LoVo (cell line): ENCODE results near the gene SWAP70.

Source experiments
- DNase-seq: peaks from one replicate; pipeline ENCODE4 v3.0.0-alpha.2; 2016; ENCODE audit warnings: low spot score

SWAP70 gene

DNA sequence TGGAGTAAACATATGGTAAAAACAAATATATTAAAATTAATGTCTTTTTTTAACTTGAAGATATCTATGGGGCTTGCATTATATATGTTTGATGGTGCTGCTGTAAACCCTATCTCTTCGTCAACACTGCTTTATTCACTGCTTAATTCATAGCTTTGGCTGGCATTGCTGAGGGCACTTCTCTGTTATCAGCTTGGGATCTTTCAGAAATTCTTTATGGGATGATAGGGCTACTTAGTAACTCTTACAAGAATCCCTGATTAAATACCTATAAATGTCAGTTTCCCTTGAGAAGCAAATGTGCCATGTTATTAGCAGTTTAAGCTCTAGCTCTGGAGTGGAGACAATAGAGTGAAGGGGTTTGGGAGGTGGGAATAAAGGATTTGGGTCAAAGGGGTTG, 112.3 kb downstream of the SWAP70 start:
- DNase-seq = no peak

DNA sequence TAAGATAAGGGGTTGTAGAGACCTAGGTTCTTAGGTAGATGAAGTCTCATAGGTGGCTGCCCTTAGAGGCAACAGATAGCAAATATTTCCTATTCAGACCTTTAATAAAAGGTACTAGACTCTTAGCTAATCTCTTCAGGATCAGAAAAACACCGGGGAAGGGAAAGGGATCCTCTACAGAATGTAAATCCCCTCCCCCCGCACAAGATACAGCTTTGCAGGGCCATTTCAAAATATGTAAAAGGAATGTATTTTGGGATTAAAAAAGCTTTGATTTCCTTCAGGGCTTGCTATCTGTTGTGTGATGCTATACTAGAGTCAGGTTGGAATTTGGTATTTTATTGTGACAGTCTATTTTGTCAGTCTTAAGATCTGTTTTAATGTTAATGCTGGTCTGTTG, 113.2 kb downstream of the SWAP70 start:
- no peak for DNase-seq

DNA sequence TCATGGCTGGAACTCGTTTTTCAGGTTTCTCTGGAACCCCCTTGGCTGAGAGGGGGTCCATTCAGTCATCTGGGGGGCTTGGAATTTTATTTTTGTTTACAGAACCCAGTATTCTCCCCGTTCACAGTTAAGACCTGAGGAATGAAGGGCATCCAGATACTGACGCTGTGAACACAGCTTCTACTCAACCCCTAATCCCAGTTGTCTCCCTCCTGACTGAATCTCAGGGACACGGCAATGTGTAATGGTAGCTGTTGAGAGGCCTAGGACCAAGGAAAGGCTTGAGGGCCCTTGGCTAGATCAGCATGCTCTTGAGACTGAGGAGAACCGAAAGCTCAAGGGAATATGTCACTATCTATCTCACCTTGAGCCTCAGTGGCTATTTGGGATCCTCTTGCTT, 113.6 kb downstream of the SWAP70 start:
- DNase-seq = no peak

DNA sequence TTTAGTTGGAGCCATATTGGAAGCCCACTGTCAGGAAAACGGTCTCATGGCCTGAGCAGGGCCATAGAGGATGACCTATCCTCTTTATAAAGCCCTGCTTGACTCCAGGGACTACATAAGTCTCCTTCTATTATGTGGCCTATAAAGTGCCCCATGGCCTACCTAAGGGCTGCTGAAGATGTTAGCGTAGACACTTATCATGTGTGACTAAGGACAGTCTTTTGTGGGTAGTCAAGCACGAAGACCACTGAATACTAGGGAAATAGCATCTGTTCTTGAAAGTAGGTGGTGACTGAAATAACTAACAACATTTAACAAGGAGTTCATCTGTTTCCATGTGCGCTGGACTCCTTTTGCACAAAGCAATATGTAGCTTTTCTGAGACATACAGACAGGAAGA, 117.1 kb downstream of the SWAP70 start:
- DNase-seq = no peak

DNA sequence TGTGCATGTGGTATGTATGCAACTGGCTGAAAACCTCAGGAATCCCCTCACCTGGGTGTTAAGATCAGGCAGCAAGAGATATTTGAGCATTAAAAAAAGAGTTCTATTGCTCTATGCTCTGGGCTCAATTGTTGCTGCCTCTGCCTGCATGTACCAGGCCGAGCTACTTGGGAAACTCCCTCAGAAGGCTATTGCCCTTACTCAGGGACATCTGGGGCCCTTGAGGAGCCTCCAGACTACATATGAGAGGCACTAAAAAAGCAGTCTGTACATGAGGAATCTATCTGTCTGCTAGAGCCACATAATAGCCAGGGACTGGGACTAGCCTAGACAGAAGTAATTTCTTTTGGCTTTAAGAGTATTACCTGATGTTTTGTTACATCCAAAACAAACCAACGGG, 120.1 kb downstream of the SWAP70 start:
- DNase-seq = no peak

DNA sequence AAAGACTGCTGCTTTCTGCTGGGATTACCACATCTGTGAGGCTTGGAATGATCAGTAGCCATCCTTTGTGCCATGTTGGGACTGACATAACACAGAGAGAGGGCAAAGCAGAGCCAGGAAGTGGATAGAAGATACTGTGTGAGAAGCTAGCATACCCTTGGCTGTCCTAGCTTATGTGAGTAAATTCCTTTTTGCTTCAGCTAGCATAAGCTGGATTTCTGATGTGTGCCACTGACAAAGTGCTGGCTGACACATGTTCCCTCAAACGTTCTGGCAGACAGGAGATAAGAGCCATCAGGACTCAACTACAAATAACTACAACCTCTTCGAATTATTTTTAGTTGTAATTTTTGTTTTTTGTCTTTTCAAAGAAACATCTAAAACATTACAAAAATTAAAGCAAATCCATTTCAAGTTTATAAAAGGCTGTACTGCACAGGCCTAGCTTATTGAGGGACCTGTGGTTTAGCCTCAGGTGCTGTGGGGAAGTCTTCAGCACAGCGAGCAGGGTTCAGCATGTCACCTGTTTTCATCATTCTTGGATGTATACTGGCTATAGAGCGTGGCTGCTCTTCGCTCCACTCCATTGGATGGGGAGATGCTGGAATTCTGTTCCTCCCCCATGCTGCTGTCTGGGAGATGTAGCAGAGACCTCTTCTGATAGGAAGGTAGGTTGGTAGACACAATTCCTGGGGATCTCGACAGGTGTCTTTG, 120.9 kb downstream of the SWAP70 start:
- DNase-seq = no peak

DNA sequence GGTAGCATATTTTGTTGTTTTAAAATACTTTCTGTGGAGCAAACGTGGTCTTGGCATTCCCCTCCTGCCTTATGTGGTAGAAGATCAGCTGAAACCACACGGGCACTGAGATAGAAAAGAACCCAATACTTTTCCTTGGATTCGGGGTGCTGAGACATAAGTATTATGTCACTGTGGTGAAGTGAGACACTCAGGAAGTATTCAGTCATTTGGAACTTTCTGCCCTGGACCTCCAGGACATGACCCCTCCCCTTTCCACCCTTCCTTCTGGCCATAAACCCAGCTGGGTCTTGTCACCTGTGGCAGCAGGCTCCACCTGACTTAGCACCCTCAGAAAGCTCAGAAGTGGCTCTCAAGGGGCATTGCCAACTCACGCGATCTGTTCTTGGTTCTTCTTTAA, 123.4 kb downstream of the SWAP70 start:
- DNase-seq = peak; percentile 4

DNA sequence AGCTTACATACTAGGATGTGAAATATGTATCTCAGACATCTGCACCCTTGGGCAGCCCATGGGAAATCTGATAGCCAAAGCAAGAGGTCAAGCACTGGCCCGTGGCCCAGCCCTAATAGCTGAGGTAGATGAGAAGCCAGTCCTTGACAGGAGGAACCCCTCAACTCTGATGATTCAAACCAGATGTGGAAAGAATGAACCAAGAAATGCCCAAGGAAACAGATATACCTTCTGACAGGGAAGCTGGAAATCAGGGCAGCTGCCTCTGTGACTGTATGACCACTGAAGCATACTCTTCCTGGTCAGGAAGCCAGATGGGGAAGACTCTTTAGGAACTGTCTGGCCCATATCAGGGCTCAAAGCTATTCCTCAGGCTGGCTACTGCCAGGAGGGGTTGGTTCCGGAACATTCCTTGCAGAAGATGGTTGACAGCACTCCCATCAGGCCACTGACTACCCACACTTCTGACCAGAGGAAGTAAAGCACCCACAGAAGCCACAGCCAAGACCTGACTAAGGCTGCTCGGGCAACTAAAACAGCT, 124.2 kb downstream of the SWAP70 start:
- no peak for DNase-seq

DNA sequence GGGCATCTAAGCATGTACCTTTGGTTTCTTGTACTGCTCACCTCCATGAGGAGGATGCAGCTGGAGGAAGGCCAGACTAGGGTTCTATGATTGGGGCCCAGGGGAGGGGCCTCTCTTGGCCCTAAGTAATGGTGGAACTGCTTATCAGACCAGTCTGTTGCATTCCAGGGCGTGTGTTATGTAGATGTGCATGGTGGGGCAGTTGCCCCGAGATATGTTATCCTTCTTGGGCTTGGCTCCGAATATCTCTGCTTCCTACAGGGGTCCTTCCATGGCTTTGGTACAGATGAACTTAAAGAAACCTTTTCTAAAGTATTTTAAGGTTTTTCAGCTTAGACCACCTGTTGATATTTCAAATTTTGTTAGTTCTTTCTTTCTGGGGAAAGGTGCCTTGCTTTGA, 126.0 kb downstream of the SWAP70 start:
- DNase-seq = no peak

DNA sequence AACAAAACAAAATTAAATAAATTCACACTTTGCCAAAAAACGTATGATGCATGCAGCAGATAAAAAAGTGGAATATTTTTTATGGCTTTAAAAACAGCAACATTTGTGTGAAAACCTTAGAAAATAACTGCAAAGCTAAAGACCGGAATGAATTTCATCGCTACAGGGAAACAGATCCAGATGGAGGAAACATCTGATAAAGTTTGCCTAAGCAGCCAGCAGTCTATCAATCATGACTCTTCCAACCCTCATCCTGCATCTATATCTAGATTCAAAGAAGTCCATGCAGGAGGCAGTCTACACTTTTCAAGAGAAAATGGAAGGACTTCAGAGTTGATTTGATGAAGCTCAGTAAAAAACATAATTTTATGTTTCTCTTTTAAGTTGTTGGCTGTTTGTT, 126.8 kb downstream of the SWAP70 start:
- DNase-seq = no peak

DNA sequence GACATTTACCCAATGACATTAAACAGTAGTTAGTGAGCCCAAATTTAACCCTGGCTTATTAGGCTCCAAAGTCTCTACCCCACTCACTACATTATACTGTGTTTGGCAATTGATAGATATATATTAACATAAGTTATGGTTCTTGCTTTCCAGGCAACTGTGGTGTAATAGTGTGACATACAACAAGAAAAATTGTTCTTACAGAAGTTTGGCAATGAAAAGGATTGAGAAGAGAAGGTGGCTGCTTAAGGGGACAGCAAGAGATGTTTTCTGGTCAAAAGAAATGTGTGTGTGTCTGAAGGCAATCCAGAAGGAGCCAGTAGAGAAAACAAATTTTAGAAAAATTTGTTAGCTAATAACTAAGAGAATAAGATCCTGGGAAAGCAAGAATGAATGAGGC, 132.4 kb downstream of the SWAP70 start:
- DNase-seq = no peak

DNA sequence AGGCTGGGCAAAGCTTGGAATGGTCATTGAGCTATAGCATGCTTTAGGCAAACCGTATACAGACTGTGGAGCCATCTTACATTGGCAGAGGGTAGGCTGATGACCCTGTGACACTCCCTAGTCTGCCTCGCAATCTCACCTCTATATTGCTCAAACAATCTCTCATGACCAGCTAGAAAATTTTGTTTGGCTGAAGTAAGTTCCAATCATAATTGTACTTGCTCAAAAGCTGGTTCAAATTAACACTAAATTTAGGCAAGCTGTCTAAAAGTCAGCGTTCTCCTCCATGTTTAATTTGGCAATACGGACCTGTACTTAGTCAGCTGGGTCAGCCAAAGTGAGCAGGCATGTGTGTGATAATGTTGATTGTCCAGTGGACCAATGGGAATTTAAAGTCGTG, 133.0 kb downstream of the SWAP70 start:
- no peak for DNase-seq

DNA sequence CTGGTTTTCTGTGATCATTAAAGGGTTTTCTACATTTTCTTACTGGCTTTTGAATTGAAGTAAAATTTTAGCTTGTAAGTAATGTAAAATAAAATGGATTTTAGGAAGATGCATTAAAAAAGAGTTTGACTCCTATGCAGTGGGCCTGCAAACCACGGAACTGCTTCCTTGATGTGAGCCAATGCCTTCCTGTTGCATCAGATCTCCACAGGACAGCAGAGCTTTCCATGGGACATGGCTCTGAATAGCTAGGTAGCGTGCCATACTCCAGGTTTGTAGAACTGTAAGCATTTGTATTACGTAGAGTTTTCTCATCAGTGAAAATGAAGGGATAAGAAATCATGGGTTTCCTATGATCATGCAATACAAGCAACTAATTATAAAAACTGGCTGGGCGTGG, 133.4 kb downstream of the SWAP70 start:
- DNase-seq = no peak

DNA sequence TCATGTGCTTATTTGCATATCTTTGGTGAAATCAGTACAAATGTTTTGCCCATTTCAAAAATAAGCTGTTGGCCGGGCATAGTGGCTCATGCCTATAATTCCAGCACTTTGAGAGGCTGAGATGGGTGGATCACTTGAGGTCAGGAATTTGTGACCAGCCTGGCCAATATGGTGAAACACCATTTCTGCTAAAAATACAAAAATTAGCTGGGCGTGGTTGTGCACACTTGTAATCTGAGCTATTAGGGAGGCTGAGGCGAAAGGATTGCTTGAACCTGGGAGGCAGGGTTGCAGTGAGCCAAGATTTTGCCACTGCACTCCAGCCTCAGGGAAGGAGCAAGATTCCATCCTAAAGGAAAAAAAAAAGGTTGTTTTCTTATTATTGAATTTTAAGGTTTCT, 136.0 kb downstream of the SWAP70 start:
- no peak for DNase-seq

DNA sequence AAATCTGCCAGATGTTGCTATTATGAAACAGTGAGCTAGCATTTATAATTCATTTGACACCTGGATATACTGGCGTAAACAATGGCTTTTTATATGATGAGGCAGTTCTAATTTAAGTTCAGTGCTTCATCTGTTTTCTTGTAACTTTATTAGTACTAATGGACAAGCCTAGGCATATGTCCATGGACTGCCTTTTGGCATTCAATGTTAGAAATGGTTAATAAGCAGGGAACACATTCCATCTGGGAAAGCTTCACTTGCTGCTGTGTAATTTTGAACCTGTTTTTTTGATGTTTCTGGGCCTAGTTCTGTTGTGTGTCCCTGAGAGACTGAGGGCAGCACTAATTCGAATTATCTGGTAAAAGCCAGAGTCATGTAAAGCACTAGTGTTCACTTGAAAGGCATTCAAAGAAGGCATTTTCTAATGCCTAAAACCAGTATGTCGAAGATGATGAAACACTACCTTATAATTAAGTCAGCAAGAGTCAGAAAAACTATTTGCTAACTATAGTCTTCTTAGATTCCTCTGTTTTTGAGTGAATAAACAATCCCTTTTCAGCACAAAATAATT, 138.5 kb downstream of the SWAP70 start:
- peak; percentile 27 for DNase-seq
